ENCODE measurements around the gene HDHD5.

GRCh38 chr22:17176715-17177114 lies 17.6 kb upstream of the HDHD5 start:
- TF ChIP-seq CTCF (IDR thresholded peaks at IDR 0.05; ENCODE audit: insufficient read depth, low read length, poor library complexity, severe bottlenecking) (no peak), EZH2phosphoT487 (conservative IDR thresholded peaks at IDR 0.05; ENCODE audit: low read length) (no peak)

Data from SU-DHL-6 (cell line).